Stimulated activated CD4-positive, alpha-beta T cell treated with anti-CD3 and anti-CD28 coated beads, Interleukin-2, amount 100 ng/mL, for 24 hours (primary cell): ENCODE measurements around the gene SHH.

Experiments
- DNase-seq, 2 donors: peaks; one replicate each; pipeline ENCODE4 v3.0.0-alpha.2; 2020

Gene SHH

GRCh38 chr7:155804897-155805825 is 7.1 kb downstream of the SHH start:
- DNase-seq: peak; percentile 59 to 74

- DNase-seq: no peak
Measured at GRCh38 chr7:155804431-155804831, 7.8 kb downstream of the SHH start.

GRCh38 chr7:155803418-155804376 is 8.6 kb downstream of the SHH start:
- DNase-seq: no peak

- DNase-seq: no peak
Measured at GRCh38 chr7:155802906-155803417, 9.3 kb downstream of the SHH start.

GRCh38 chr7:155802291-155802690 is 10.0 kb downstream of the SHH start:
- DNase-seq: no peak

GRCh38 chr7:155800741-155801267 is 11.5 kb downstream of the SHH start:
- DNase-seq: no peak

- no peak for DNase-seq
Measured at GRCh38 chr7:155800301-155800700, 12.0 kb downstream of the SHH start.

GRCh38 chr7:155799514-155799913 is 12.7 kb downstream of the SHH start:
- DNase-seq: no peak

GRCh38 chr7:155798673-155799439 is 13.4 kb downstream of the SHH start:
- no peak for DNase-seq

GRCh38 chr7:155797262-155798250 is 14.7 kb downstream of the SHH start:
- no peak for DNase-seq

GRCh38 chr7:155796381-155797261 is 15.6 kb downstream of the SHH start:
- DNase-seq: peak; percentile 79 to 80

- DNase-seq: no peak
Measured at GRCh38 chr7:155795951-155796350, 16.3 kb downstream of the SHH start.

- DNase-seq: no peak
Measured at GRCh38 chr7:155795401-155795800, 16.9 kb downstream of the SHH start.

GRCh38 chr7:155794196-155794595 is 18.1 kb downstream of the SHH start:
- no peak for DNase-seq

GRCh38 chr7:155793720-155794119 is 18.5 kb downstream of the SHH start:
- no peak for DNase-seq

- DNase-seq: no peak
Measured at GRCh38 chr7:155792999-155793560, 19.2 kb downstream of the SHH start.

GRCh38 chr7:155792315-155792960 is 19.8 kb downstream of the SHH start:
- DNase-seq: no peak

- no peak for DNase-seq
Measured at GRCh38 chr7:155791836-155792235, 20.4 kb downstream of the SHH start.

- DNase-seq: no peak
Measured at GRCh38 chr7:155791214-155791737, 21.0 kb downstream of the SHH start.
